Karpas-422 (cell line): ENCODE measurements around the gene CDK6. TPM values are rescaled to one million over a fixed set of nuclear protein-coding genes. Genes with fewer than 3 reads are reported as not detected.
A peak's percentile ranks its signal among the peaks of the same experiment; 100 is the strongest.

ENCODE experiments used
- DNase-seq: peaks from one replicate; pipeline ENCODE4 v3.0.0-alpha.2; 2015
- H2AFZ ChIP-seq: fragments of 200-600 bp; sonication (generic); 2 replicates; pipeline ENCODE4 v1.6.1; 2014; ENCODE audit warnings: antibody characterized with exemption, low read length, mixed read lengths
- H3K27ac ChIP-seq: fragments of 200-600 bp; sonication (generic); 2 replicates; pipeline ENCODE4 v1.5.1; 2014; ENCODE audit warnings: mild to moderate bottlenecking, low read length, moderate library complexity
- H3K27me3 ChIP-seq: fragments of 200-600 bp; sonication (generic); 2 replicates; pipeline ENCODE4 v1.6.1; 2014; ENCODE audit warnings: low read length, mixed read lengths
- H3K36me3 ChIP-seq: fragments of 200-600 bp; sonication (generic); 2 replicates; pipeline ENCODE4 v1.6.1; 2014; ENCODE audit warnings: low read length, mixed read lengths; ENCODE audit not compliant: insufficient read depth
- H3K4me1 ChIP-seq: fragments of 200-600 bp; sonication (generic); 2 replicates; pipeline ENCODE4 v1.6.1; 2014; ENCODE audit warnings: mild to moderate bottlenecking, low read length, mixed read lengths
- H3K4me2 ChIP-seq: fragments of 200-600 bp; sonication (generic); 2 replicates; pipeline ENCODE4 v1.6.1; 2014; ENCODE audit warnings: low read length, low read depth, mild to moderate bottlenecking; ENCODE audit not compliant: poor library complexity, severe bottlenecking
- H3K4me3 ChIP-seq: fragments of 200-600 bp; sonication (generic); 2 replicates; pipeline ENCODE4 v1.5.1; 2014; ENCODE audit warnings: mild to moderate bottlenecking, antibody characterized with exemption, low read length, mixed read lengths
- H3K79me2 ChIP-seq: fragments of 200-600 bp; sonication (generic); 2 replicates; pipeline ENCODE4 v1.6.1; 2014; ENCODE audit warnings: mild to moderate bottlenecking, low read length, mixed read lengths
- H3K9ac ChIP-seq: fragments of 200-600 bp; sonication (generic); 2 replicates; pipeline ENCODE4 v1.6.0; 2014; ENCODE audit warnings: low read length
- H3K9me2 ChIP-seq: fragments of 200-600 bp; sonication (generic), shearing (Covaris generic); replicated peaks from 2 replicates; pipeline ENCODE4 v1.6.0; 2014; ENCODE audit warnings: mild to moderate bottlenecking, low read length, moderate library complexity; ENCODE audit not compliant: insufficient read depth
- H3K9me3 ChIP-seq: fragments of 300-700, 200-600 bp; sonication (generic); 2 replicates; pipeline ENCODE4 v1.6.1; 2014; ENCODE audit warnings: low read length, mixed read lengths
- H4K20me1 ChIP-seq: fragments of 200-600 bp; sonication (generic); 2 replicates; pipeline ENCODE4 v1.6.1; 2014; ENCODE audit warnings: mild to moderate bottlenecking, antibody characterized with exemption, low read length, low read depth; ENCODE audit not compliant: insufficient read depth
- total RNA-seq: library from RNA; depleted of rRNA; stranded (reverse); fragments of >200 nt; shearing (Covaris generic); gene quantifications from 2 replicates; pipeline ENCODE4 v1.2.3, GENCODE V29; 2014; ENCODE audit warnings: low replicate concordance

CDK6 gene
- total RNA-seq, 1 experiment from 2014 or later: 65.1 TPM

GRCh38 chr7:92815412-92815811 lies 21.0 kb downstream of the CDK6 start:
- H3K9ac ChIP-seq: no peak overlapping the region
- H3K36me3 ChIP-seq: peaks cover 3% of the 10 kb centered on the region; the same call in 1 of the 2 replicates
- H3K27me3 ChIP-seq: no peaks in the 10 kb centered on the region
- no peaks in the 10 kb centered on the region for H3K9me2 ChIP-seq
- H4K20me1 ChIP-seq: no peaks in the 10 kb centered on the region
- no peak overlapping the region for H3K4me3 ChIP-seq
- peaks cover 57% of the 10 kb centered on the region for H3K4me1 ChIP-seq
- no peaks in the 10 kb centered on the region for H3K9me3 ChIP-seq
- H3K27ac ChIP-seq: peak overlapping the region; percentile 94
- peak overlapping the region; percentile 68 for H3K4me2 ChIP-seq
- H2AFZ ChIP-seq: no peak overlapping the region
- no peak for DNase-seq
- peaks cover 90% of the 10 kb centered on the region for H3K79me2 ChIP-seq

DNA sequence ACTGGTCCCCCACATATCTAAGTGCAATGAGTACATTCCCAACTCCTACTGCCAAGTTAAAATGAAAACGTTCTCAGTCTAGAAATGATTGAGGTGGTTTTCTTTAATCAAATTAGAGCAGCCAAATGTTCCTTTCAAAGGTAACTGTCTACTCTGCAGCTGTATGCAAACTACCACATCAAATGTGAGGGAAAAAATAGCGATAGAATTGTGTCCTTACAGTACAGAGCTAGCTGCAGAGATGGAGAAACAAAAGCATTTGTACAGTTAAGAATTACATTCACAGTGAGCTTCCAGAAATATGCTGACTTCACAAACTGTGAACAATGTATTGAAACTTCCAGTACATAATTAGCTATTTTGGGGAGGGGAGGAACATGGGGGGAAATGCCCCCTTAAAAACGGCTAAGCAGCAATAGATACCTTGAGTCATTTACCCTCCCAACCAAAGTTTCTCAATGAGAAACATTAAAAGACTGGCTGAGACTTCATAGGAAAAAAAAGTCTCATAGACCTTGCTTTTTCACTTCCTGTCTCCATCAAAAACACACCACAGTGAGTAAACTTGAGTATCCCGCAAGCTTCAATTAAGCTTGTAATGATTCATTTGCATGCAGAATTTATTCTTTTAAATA lies 22.9 kb downstream of the CDK6 start:
- Histone ChIP-seq H3K36me3 (peaks cover 3% of the 10 kb centered on the region; the same call in 1 of the 2 replicates), H3K4me3 (peak overlapping the region; percentile 56), H4K20me1 (no peaks in the 10 kb centered on the region), H3K4me1 (peaks cover 75% of the 10 kb centered on the region), H3K27me3 (no peaks in the 10 kb centered on the region), H3K79me2 (peaks cover 90% of the 10 kb centered on the region), H3K9me2 (no peaks in the 10 kb centered on the region), H3K27ac (peak overlapping the region; percentile 94), H2AFZ (no peak overlapping the region), H3K4me2 (peak overlapping the region; percentile 68), H3K9me3 (no peaks in the 10 kb centered on the region), H3K9ac (peak overlapping the region; percentile 58)
- DNase-seq: peak; percentile 78

DNA sequence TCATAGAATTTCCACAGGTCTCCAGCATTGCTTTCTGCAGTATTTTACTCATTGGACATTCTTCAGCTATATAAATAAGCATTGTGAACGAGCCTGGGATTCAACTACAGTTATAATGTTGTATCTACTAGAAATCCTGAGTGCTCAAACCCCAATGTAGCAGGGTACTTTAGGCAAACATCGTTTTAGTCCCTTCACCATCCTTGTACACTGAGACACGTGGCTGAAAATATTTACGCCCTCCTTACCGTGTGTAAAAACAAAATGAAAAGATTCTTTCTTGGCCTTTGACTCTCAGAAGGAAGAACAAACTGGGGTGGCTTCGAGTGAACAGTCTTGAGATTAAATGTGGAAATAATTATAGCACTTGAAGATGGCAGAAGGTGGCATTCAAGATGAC lies 25.2 kb downstream of the CDK6 start:
- H3K4me3 ChIP-seq: no peak overlapping the region
- H3K4me2 ChIP-seq: peak overlapping the region; percentile 44
- H4K20me1 ChIP-seq: no peaks in the 10 kb centered on the region
- no peaks in the 10 kb centered on the region for H3K27me3 ChIP-seq
- H3K9me3 ChIP-seq: no peaks in the 10 kb centered on the region
- no peak overlapping the region for H2AFZ ChIP-seq
- peaks cover 3% of the 10 kb centered on the region for H3K36me3 ChIP-seq
- H3K9ac ChIP-seq: no peak overlapping the region
- peak overlapping the region; percentile 94 for H3K27ac ChIP-seq
- H3K4me1 ChIP-seq: peaks cover 79% of the 10 kb centered on the region
- H3K79me2 ChIP-seq: peaks cover 87% of the 10 kb centered on the region
- DNase-seq: peak; percentile 36
- no peaks in the 10 kb centered on the region for H3K9me2 ChIP-seq

DNA sequence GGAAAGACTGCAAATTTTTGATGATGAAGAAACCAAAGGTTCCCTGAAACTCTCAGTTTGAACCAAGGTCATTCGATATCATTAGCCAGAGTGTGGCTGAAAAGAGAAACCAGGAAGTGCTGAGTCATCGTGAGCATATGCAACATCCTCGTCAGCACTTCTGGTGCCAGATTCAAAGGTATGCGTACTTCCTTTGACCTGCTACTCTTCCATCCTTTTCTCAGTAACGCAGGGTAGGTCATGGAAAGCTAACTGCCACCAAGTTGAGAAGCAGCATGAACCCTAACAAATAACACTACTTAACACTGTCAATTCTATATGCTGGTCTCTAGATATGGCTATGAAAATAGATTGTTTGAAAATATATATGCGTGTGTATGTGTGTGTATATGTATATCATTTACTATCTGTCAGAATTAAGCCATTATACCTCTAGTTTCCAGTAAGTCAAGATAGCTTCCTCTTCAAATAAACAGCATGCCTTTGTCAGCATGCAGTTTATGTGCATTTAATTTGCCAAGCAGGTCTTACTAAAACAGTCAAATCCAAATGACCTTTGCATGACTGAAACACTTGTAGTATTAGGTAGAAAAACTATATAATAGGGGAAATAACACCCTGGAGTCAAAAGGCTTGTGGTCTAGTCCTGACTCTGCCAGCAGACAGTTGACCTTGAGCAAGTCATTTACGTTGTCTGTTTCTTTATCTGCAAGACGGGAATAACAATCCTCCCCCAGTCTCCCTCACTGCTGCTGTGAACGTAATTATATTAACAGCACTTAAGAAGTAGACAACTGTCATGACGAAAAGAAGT lies 26.4 kb downstream of the CDK6 start:
- Histone ChIP-seq H3K4me1 (peaks cover 67% of the 10 kb centered on the region), H3K9ac (peak overlapping the region; percentile 19), H3K27ac (peak overlapping the region; percentile 94), H3K27me3 (no peaks in the 10 kb centered on the region), H2AFZ (peak overlapping the region; percentile 46), H3K36me3 (peaks cover 3% of the 10 kb centered on the region), H3K4me3 (peak overlapping the region; percentile 11; the same call in 1 of the 2 replicates), H4K20me1 (no peaks in the 10 kb centered on the region), H3K79me2 (peaks cover 87% of the 10 kb centered on the region), H3K9me3 (no peaks in the 10 kb centered on the region), H3K9me2 (no peaks in the 10 kb centered on the region), H3K4me2 (peak overlapping the region; percentile 44)
- DNase-seq: peak; percentile 89

DNA sequence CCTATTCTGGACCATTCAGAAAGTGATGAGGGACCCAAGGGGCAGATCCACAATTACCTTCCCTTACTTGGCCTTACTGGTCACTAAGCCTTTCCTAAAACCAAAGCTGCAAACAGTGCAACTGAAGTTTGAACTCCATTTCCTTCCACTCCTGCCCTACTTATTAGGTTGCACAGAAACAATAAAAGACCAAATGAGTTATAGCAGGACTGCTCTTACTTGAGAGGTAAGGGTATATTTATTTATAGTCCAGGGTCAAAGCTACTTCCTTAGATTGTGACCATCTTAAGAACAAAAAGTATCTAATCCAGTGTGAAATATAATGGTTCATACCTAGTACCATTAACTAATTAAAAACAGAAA lies 27.0 kb downstream of the CDK6 start:
- H3K9ac ChIP-seq: peak overlapping the region; percentile 19
- peaks cover 3% of the 10 kb centered on the region for H3K36me3 ChIP-seq
- H3K9me2 ChIP-seq: no peaks in the 10 kb centered on the region
- peaks cover 91% of the 10 kb centered on the region for H3K79me2 ChIP-seq
- no peak for DNase-seq
- peak overlapping the region; percentile 46 for H2AFZ ChIP-seq
- no peaks in the 10 kb centered on the region for H3K27me3 ChIP-seq
- H4K20me1 ChIP-seq: no peaks in the 10 kb centered on the region
- H3K4me2 ChIP-seq: peak overlapping the region; percentile 44
- H3K4me1 ChIP-seq: peaks cover 63% of the 10 kb centered on the region
- H3K9me3 ChIP-seq: no peaks in the 10 kb centered on the region
- H3K4me3 ChIP-seq: peak overlapping the region; percentile 7; the same call in 1 of the 2 replicates
- H3K27ac ChIP-seq: peak overlapping the region; percentile 94

DNA sequence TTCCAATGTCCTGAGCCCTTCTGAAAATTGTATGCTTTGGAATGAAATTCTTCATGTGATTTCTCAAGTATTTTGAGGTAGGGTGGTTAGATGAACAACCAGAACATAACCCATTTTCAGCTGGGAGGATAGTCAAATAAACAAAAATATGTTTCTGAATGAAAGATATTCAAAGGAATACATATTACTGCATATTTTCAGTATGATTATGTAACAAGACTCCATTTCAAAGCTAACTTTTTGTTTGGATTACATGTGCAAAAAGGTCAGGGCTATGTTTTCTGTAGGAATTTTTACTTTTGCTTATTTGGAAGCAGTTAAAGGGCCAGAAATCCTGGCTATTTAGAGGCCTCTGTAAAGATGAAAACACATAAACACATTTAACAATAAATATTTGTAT lies 27.7 kb downstream of the CDK6 start:
- DNase-seq: no peak
- H3K4me1 ChIP-seq: peaks cover 55% of the 10 kb centered on the region
- H3K9ac ChIP-seq: no peak overlapping the region
- H3K4me2 ChIP-seq: no peak overlapping the region
- peaks cover 3% of the 10 kb centered on the region for H3K36me3 ChIP-seq
- peaks cover 93% of the 10 kb centered on the region for H3K79me2 ChIP-seq
- peak overlapping the region; percentile 94 for H3K27ac ChIP-seq
- no peak overlapping the region for H2AFZ ChIP-seq
- H3K27me3 ChIP-seq: no peaks in the 10 kb centered on the region
- H4K20me1 ChIP-seq: no peaks in the 10 kb centered on the region
- H3K4me3 ChIP-seq: no peak overlapping the region
- no peaks in the 10 kb centered on the region for H3K9me2 ChIP-seq
- H3K9me3 ChIP-seq: no peaks in the 10 kb centered on the region

DNA sequence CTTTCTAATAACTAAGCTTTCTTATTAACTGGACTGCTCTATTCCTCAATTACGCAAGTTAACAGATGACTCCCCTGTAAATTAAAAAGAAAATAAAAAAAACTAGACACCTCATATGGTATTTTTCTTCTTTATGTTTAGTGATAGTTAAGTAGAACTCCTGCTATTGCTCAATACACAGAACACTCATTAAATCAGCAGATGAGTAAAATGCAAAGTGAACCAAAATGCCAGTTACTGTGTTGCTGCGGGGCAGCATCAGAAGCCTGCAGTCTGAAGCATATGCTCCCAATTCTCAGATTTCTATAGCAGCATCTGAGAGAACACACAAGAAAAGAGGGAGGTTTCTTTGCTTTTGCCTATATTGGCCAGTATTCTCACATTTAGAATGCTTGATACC lies 28.4 kb downstream of the CDK6 start:
- no peaks in the 10 kb centered on the region for H3K27me3 ChIP-seq
- H3K36me3 ChIP-seq: peaks cover 3% of the 10 kb centered on the region
- no peak overlapping the region for H3K4me3 ChIP-seq
- H3K9ac ChIP-seq: no peak overlapping the region
- peak overlapping the region; percentile 94 for H3K27ac ChIP-seq
- DNase-seq: peak; percentile 38
- H3K9me2 ChIP-seq: no peaks in the 10 kb centered on the region
- H4K20me1 ChIP-seq: no peaks in the 10 kb centered on the region
- H2AFZ ChIP-seq: no peak overlapping the region
- H3K4me2 ChIP-seq: no peak overlapping the region
- no peaks in the 10 kb centered on the region for H3K9me3 ChIP-seq
- peaks cover 49% of the 10 kb centered on the region for H3K4me1 ChIP-seq
- peaks cover 94% of the 10 kb centered on the region for H3K79me2 ChIP-seq

GRCh38 chr7:92806496-92806895 lies 29.9 kb downstream of the CDK6 start:
- Histone ChIP-seq H3K4me1 (peaks cover 34% of the 10 kb centered on the region), H4K20me1 (no peaks in the 10 kb centered on the region), H3K36me3 (peaks cover 3% of the 10 kb centered on the region), H3K9ac (no peak overlapping the region), H3K9me2 (no peaks in the 10 kb centered on the region), H3K4me3 (no peak overlapping the region), H3K27me3 (no peaks in the 10 kb centered on the region), H3K27ac (no peak overlapping the region), H3K4me2 (no peak overlapping the region), H2AFZ (no peak overlapping the region), H3K79me2 (peaks cover 92% of the 10 kb centered on the region), H3K9me3 (no peaks in the 10 kb centered on the region)
- DNase-seq: no peak
